ENCODE measurements around the gene ARHGAP24.

Gene ARHGAP24

GRCh38 chr4:85717847-85718246, 242.9 kb downstream of the ARHGAP24 start:
- no peak for TF ChIP-seq CTCF (IDR thresholded peaks at IDR 0.05)

GRCh38 chr4:85720735-85721134, 245.8 kb downstream of the ARHGAP24 start:
- TF ChIP-seq CTCF (IDR thresholded peaks at IDR 0.05): no peak

- TF ChIP-seq CTCF (IDR thresholded peaks at IDR 0.05): no peak
These were observed 247.5 kb downstream of the ARHGAP24 start for GRCh38 chr4:85722401-85722800.

GRCh38 chr4:85722807-85723206, 247.9 kb downstream of the ARHGAP24 start:
- no peak for TF ChIP-seq CTCF (IDR thresholded peaks at IDR 0.05)

GRCh38 chr4:85724791-85725563, 250.0 kb downstream of the ARHGAP24 start:
- TF ChIP-seq CTCF (IDR thresholded peaks at IDR 0.05): no peak

GRCh38 chr4:85725721-85726170, 250.8 kb downstream of the ARHGAP24 start:
- no peak for TF ChIP-seq CTCF (IDR thresholded peaks at IDR 0.05)

GRCh38 chr4:85726555-85726954, 251.6 kb downstream of the ARHGAP24 start:
- no peak for TF ChIP-seq CTCF (IDR thresholded peaks at IDR 0.05)

All from LNCAP (cell line).